Panc1 (cell line): Measurements from ENCODE around the gene NCOR2. TPM values are rescaled to one million over a fixed set of nuclear protein-coding genes. Genes with fewer than 3 reads are reported as not detected.

Experiments
- ATAC-seq: fragments of 200-7000 bp; cut with Tn5 transposase; 2 replicates; pipeline ENCODE4 v1.9.1; 2020; ENCODE audit warnings: mild to moderate bottlenecking, moderate library complexity
- BruUV-seq: library from RNA; stranded (reverse); fragments of 400-500 nt; replicated peaks from 2 replicates; lab custom pipeline; 2021; lab: Mats Ljungman, UMichigan
- CTCF ChIA-PET: fragments of 300-600 bp; sonication (Branson Sonifier 250); formaldehyde crosslinking; loops from one replicate; lab custom pipeline; 2022; ENCODE audit warnings: antibody characterized with exemption; lab: Charles Lee
- POLR2A ChIA-PET: fragments of 300-600 bp; sonication (Branson Sonifier 250); formaldehyde crosslinking; loops from one replicate; lab custom pipeline; 2022; ENCODE audit warnings: antibody characterized with exemption; lab: Charles Lee
- DNase-seq: peaks from one replicate; pipeline ENCODE4 v3.0.0-alpha.2; 2010; ENCODE audit warnings: low read depth, low spot score
- H3K27ac ChIP-seq: 2 replicates; pipeline ENCODE4 v1.5.1; 2011; ENCODE audit warnings: mild to moderate bottlenecking, low read length, inconsistent platforms
- H3K27me3 ChIP-seq: fragments of 200-500 bp; sonication (Bioruptor generic); 2 replicates; pipeline ENCODE4 v1.6.0; 2014; ENCODE audit warnings: low read length, inconsistent platforms; ENCODE audit not compliant: control insufficient read depth, insufficient read depth
- H3K36me3 ChIP-seq: fragments of 200-500 bp; sonication (Bioruptor generic); 2 replicates; pipeline ENCODE4 v1.5.1; 2014; ENCODE audit warnings: inconsistent platforms, mild to moderate bottlenecking, low read length, moderate library complexity; ENCODE audit not compliant: control insufficient read depth, insufficient read depth
- H3K4me1 ChIP-seq: 2 replicates; pipeline ENCODE4 v1.5.1; 2011; ENCODE audit warnings: inconsistent platforms, mild to moderate bottlenecking, low read length, moderate library complexity; ENCODE audit not compliant: control insufficient read depth, insufficient read depth
- H3K4me3 ChIP-seq, 2 experiments: 2 replicates each; pipeline ENCODE4 v1.5.1; 2011 to 2012; ENCODE audit warnings: low read depth in 2 of 2, low read length in 2 of 2, mild to moderate bottlenecking in 2 of 2, inconsistent platforms in 1 of 2, moderate library complexity in 1 of 2
- H3K9me3 ChIP-seq: fragments of 200-500 bp; sonication (Bioruptor generic); 2 replicates; pipeline ENCODE4 v1.5.1; 2014; ENCODE audit warnings: low read depth, mild to moderate bottlenecking, inconsistent platforms, low read length, moderate library complexity; ENCODE audit not compliant: control insufficient read depth, insufficient read depth
- POLR2AphosphoS5 ChIP-seq: IDR thresholded peaks from 2 replicates; pipeline ENCODE4 v1.6.1; 2012; ENCODE audit warnings: mild to moderate bottlenecking, low read depth, low read length, moderate library complexity
- SIN3A ChIP-seq: IDR thresholded peaks from 2 replicates; pipeline ENCODE4 v1.6.1; 2012; ENCODE audit warnings: low read depth, mild to moderate bottlenecking, low read length, moderate library complexity, borderline replicate concordance; ENCODE audit not compliant: insufficient read depth
- TCF7L2 ChIP-seq: IDR thresholded peaks from 2 replicates; pipeline ENCODE4 v1.6.1; 2011; ENCODE audit warnings: mild to moderate bottlenecking, low read depth, low read length, inconsistent platforms
- in situ Hi-C: cut with HindIII; loops from 2 replicates; pipeline ENCODE4 v1.10.0; 2016; ENCODE audit warnings: low sequenced_read_pairs, low pct_unique_long_range_greater_than_20kb
- intact Hi-C: fragments of 100-400 bp; cut with micrococcal nuclease; formaldehyde crosslinking; loops from one replicate; pipeline ENCODE4 v1.10.0; 2022; ENCODE audit not compliant: unreplicated experiment
- total RNA-seq: library from RNA; stranded (reverse); gene quantifications from one replicate; pipeline ENCODE4 v1.2.1, GENCODE V29; 2021; ENCODE audit not compliant: unreplicated experiment
- TF ChIP-seq, protein P1 (sequence below): fragments of 450-650 bp; IDR thresholded peaks from 2 replicates; pipeline ENCODE4 v1.5.1; 2017; ENCODE audit warnings: mild to moderate bottlenecking
- TF ChIP-seq, protein P2 (sequence below), 2 experiments: IDR thresholded peaks; 2 replicates each; pipeline ENCODE4 v1.6.1; 2011 to 2012; ENCODE audit warnings: low read depth in 2 of 2, control low read depth in 1 of 2, low read length in 1 of 2, mild to moderate bottlenecking in 1 of 2, moderate library complexity in 1 of 2; ENCODE audit not compliant: insufficient read depth in 1 of 2

Gene NCOR2
- total RNA-seq, 1 experiment from 2014 or later = 461 TPM

DNA sequence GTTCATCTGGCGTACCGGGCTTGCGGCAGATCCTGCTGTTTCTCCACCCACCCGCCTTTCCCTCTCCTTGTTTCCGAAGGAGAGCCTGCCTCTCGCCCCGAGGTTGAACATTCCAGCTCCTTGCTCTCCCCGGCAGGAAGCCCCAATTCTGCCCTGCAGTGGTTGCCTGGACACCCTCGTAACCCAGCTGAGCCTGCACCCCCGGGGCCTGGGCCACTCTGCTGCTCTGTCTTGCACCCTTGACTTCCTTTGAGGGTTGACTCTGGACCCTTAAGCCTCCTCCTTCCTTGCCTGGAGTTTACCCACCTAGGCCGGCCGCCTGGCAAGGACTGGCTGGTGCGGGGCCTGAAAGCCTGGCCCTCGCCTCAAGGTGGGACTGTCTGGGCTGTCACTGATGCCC, 25.8 kb upstream of the NCOR2 start:
- ATAC-seq (no peak), DNase-seq (no peak)
- Histone ChIP-seq H3K4me3 (no peak overlapping the region), H3K9me3 (no peaks in the 10 kb centered on the region), H3K27me3 (no peaks in the 10 kb centered on the region), H3K36me3 (no peaks in the 10 kb centered on the region), H3K27ac (no peak overlapping the region), H3K4me1 (no peaks in the 10 kb centered on the region; the same call in 1 of the 2 replicates)
- CTCF ChIA-PET = no interaction called here
- TF ChIP-seq SIN3A (no peak), POLR2AphosphoS5 (no peak), TCF7L2 (no peak)
- TF ChIP-seq, protein P1, sequence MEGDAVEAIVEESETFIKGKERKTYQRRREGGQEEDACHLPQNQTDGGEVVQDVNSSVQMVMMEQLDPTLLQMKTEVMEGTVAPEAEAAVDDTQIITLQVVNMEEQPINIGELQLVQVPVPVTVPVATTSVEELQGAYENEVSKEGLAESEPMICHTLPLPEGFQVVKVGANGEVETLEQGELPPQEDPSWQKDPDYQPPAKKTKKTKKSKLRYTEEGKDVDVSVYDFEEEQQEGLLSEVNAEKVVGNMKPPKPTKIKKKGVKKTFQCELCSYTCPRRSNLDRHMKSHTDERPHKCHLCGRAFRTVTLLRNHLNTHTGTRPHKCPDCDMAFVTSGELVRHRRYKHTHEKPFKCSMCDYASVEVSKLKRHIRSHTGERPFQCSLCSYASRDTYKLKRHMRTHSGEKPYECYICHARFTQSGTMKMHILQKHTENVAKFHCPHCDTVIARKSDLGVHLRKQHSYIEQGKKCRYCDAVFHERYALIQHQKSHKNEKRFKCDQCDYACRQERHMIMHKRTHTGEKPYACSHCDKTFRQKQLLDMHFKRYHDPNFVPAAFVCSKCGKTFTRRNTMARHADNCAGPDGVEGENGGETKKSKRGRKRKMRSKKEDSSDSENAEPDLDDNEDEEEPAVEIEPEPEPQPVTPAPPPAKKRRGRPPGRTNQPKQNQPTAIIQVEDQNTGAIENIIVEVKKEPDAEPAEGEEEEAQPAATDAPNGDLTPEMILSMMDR = no peak
- TF ChIP-seq, protein P2, sequence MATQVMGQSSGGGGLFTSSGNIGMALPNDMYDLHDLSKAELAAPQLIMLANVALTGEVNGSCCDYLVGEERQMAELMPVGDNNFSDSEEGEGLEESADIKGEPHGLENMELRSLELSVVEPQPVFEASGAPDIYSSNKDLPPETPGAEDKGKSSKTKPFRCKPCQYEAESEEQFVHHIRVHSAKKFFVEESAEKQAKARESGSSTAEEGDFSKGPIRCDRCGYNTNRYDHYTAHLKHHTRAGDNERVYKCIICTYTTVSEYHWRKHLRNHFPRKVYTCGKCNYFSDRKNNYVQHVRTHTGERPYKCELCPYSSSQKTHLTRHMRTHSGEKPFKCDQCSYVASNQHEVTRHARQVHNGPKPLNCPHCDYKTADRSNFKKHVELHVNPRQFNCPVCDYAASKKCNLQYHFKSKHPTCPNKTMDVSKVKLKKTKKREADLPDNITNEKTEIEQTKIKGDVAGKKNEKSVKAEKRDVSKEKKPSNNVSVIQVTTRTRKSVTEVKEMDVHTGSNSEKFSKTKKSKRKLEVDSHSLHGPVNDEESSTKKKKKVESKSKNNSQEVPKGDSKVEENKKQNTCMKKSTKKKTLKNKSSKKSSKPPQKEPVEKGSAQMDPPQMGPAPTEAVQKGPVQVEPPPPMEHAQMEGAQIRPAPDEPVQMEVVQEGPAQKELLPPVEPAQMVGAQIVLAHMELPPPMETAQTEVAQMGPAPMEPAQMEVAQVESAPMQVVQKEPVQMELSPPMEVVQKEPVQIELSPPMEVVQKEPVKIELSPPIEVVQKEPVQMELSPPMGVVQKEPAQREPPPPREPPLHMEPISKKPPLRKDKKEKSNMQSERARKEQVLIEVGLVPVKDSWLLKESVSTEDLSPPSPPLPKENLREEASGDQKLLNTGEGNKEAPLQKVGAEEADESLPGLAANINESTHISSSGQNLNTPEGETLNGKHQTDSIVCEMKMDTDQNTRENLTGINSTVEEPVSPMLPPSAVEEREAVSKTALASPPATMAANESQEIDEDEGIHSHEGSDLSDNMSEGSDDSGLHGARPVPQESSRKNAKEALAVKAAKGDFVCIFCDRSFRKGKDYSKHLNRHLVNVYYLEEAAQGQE (IDR thresholded peaks at IDR 0.05; ENCODE audit: insufficient read depth in 1 of 2, low read depth in 2 of 2, low read length in 1 of 2) = no peak
- intact Hi-C loops (no loop called here), in situ Hi-C loops (no loop called here)
- no TSS peak for BruUV-seq
- POLR2A ChIA-PET = no interaction called here

DNA sequence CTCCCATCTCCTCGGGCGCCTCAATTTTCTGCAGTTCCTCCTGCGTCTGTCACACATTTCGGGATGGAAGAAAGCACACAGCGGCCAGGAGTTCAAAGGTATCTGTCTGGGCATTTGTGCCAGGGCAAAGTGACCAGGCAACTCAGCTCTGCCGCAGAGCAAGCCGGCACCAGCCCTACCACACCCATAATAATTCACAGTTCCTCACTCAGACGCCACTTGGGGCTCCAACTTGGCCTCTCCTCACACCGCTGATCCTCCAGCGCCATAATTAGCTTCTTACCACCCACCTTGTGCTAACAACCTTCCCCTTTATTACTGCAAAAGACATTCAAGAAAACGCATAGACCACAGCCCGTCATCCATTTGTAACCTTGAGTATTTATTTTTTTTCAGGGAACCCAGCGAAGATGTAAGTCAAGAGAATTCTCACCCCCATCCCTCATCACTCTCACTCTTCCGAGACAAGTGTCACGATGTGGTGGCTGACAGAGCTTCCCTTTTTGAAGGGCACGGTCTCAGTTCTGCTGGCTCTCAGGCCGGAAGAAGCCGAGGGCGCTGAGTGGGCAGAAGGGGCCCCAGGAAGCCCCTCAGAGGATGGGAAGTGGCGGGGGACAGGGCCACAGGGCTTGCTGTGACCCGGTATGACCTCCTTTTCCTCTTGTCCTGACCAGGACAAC, 25.2 kb upstream of the NCOR2 start:
- H3K36me3 ChIP-seq = no peaks in the 10 kb centered on the region
- H3K4me3 ChIP-seq = no peak overlapping the region
- H3K27me3 ChIP-seq = no peaks in the 10 kb centered on the region
- POLR2A ChIA-PET = no interaction called here
- no peaks in the 10 kb centered on the region; the same call in 1 of the 2 replicates for H3K4me1 ChIP-seq
- BruUV-seq = no TSS peak
- CTCF ChIA-PET = no interaction called here
- H3K27ac ChIP-seq = no peak overlapping the region
- TF ChIP-seq, protein P1 = no peak
- TF ChIP-seq TCF7L2 = no peak
- TF ChIP-seq SIN3A = no peak
- TF ChIP-seq POLR2AphosphoS5 = no peak
- TF ChIP-seq, protein P2 (IDR thresholded peaks at IDR 0.05; ENCODE audit: insufficient read depth in 1 of 2, low read depth in 2 of 2, low read length in 1 of 2) = no peak
- intact Hi-C loops = no loop called here
- ATAC-seq = no peak
- DNase-seq = no peak
- in situ Hi-C loops = no loop called here
- H3K9me3 ChIP-seq = no peaks in the 10 kb centered on the region
